ENCODE data around the gene SMG6.

Gene SMG6

DNA sequence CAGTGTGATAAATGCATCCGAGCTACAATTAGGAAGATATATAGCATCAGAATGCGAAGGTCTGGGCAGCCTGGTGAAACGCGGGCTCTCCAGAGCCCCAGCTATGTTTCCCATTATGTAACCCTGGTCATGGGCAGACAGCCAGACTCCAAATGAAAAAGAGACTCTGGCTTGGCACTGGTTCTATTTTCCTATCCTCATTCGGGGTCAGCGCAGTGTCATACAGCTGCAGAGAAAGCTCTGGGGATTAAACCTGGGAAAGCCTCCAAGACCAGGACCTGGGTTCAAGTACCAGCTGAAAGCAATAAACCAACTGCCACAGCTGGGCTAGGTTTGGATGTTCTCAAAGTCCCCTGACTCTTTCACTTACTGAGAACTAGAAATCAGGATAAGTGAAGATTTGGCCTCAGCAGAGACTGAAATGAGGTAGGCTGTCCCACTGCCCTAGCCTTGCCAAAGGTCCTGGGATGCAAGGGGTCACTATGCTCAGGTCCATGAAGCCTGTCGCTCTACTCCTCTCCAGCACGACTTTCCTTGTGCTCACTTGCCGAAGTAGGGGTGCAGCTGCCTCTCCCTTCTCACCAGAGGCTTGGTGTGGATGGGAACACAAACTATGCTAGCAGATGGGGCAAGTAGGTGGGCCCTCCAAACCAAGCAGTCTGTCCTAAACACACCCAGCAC is 123.8 kb downstream of the SMG6 start:
- no peak for DNase-seq (ENCODE audit: low spot score)
- TF ChIP-seq, protein P1, sequence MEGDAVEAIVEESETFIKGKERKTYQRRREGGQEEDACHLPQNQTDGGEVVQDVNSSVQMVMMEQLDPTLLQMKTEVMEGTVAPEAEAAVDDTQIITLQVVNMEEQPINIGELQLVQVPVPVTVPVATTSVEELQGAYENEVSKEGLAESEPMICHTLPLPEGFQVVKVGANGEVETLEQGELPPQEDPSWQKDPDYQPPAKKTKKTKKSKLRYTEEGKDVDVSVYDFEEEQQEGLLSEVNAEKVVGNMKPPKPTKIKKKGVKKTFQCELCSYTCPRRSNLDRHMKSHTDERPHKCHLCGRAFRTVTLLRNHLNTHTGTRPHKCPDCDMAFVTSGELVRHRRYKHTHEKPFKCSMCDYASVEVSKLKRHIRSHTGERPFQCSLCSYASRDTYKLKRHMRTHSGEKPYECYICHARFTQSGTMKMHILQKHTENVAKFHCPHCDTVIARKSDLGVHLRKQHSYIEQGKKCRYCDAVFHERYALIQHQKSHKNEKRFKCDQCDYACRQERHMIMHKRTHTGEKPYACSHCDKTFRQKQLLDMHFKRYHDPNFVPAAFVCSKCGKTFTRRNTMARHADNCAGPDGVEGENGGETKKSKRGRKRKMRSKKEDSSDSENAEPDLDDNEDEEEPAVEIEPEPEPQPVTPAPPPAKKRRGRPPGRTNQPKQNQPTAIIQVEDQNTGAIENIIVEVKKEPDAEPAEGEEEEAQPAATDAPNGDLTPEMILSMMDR (IDR thresholded peaks at IDR 0.05; ENCODE audit: extremely low read depth, missing control alignments), result no peak

DNA sequence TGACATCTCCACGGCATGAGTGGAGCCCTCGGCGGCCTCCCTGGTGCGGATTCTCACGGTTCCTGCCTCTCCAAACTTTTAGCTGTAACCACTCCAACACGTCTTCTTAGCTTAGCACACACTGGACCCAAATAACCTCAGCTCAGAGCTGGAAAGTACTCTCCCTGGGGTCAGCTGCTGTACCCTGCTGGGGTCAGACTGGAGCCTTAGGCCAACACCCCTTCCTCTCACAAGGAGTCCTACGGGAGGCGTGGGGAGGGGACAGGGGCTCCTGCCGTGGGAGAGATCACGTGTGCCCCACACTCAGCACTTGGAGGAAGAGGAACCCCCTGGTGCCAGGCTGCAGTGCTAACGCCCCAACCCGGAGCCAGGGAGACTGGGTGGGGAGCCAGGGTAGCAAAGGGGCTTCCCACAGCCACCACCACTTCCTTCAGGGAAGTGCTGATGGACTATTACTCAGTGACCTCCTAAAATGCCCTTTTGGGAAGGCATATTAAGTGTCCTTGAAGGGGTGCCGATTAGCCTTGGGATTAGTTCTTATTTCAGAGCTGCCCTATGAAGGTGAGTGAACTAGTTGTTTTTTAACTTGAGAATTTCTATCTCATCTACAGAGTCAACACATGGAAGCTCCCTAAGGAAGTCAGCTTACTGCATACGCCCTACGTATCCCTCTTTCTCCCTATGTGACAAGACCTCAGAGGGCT is 124.6 kb downstream of the SMG6 start:
- no peak for DNase-seq (ENCODE audit: low spot score)
- TF ChIP-seq, protein P1 (IDR thresholded peaks at IDR 0.05; ENCODE audit: extremely low read depth, missing control alignments), result no peak

DNA sequence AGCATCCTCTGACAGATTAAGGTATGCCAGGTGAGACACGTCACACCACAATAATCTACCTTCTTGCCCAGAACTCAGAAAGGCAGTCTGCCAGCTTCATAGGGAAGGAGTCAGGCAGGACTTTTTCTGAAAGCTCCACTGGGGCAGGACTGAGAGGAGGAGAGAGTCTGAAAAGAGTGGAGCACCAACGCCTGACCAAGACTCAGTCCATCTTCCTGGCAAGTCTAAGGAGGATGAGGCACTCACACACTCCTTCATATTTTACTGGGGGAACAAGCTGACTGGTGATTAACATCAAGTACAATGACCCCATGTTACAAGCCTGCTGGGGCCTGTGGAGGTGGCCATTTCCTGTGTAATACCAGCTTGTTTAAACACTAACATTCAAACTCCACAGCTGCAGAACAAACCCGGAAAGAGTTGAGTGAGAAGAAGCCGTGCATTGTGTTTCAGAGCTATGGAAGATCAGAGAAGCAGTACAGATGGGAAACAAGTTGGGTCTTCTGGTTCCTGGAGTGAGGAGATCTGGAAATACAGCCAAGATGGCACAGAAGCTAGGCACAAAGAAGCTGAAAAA is 126.3 kb downstream of the SMG6 start:
- no peak for DNase-seq (ENCODE audit: low spot score)
- TF ChIP-seq, protein P1 (IDR thresholded peaks at IDR 0.05; ENCODE audit: extremely low read depth, missing control alignments), result no peak

DNA sequence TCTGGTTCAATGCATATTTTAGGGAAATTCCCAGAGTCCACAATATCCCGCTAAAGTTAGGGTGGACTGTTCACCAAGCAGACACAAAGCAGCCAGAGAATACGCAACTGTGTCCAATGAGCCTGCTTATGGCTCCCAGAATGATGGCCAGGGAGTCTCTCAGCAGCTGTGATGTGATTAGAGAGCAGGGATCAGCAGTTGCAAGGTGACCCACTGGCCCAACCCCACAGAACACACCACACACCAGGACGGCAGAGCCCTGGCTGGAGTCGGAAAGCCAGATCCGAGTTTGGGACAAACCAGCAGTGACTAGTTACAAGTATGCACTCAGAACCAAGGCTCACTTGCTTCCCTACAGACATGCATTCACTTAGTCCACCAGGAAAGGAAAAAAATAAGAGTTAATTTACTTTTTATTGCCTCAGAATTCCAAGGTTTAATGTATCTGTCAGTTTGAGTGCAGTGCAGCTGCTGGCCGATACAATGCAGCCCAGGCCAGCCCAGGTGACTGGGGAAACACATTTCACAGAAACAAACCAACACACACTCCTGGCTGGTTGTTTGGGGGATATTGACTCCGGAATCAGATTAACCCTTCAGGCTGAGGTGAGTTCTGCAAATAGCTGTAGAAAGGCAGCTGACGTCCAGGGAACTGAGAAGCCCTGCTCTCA is 127.0 kb downstream of the SMG6 start:
- DNase-seq (ENCODE audit: low spot score), result no peak
- TF ChIP-seq, protein P1 (IDR thresholded peaks at IDR 0.05; ENCODE audit: extremely low read depth, missing control alignments), result no peak

DNA sequence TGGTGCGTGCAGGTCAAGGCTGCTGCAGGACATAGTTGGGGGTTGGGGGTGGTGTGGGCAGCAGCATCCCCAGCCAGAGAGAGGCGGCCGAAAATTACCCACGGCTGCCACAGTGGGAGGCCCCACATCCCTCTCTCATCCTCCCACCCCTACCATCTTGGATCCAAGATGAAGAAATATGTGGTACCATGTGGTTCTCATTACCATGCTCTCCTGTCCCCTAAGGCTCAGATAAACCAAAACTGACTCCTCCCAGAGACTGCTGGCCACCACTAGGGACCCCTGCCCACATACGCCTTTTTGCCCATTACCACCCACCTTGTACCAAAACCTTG is 128.3 kb downstream of the SMG6 start:
- DNase-seq (ENCODE audit: low spot score), result no peak
- TF ChIP-seq, protein P1 (IDR thresholded peaks at IDR 0.05; ENCODE audit: extremely low read depth, missing control alignments), result no peak

DNA sequence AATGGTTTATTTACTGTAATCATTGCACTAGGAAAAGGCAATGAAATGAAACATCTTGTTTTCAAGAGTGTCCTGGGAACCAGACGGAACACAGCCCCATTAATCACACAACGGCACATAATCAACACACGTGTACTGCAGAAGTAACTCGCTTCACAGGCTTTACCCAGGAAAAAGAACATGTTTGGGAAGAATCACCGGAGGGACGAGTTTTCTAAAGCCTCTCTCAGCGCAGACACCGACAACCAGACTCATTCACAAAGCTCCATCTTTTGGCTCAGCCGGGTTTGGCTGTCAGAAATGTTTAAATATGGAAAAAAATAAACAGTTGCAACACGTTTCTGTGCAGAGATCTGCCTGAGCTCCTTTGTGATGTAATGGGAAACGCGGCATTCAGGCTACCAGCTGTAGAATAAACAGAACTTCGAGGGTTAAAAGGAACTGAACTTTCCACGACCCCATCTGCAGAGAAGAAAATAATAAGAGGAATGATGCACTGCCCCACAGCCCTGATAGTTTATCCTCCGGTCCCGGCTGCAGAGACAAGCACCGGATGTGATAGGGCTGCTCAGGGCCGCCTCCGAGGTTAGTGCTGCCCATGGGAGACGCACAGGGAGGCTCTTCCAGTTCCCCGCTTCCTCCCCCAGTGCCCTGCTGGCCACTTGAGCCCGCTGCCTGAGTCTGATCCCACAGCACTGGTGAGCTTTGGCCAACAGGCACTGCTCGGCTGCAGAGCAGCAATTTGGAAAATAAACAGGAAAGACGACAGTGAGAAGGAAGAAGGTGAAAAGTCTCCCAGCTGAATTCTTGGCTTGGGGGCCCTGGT is 128.9 kb downstream of the SMG6 start:
- TF ChIP-seq, protein P1 (IDR thresholded peaks at IDR 0.05; ENCODE audit: extremely low read depth, missing control alignments), result no peak
- DNase-seq (ENCODE audit: low spot score), result no peak

Data from GM20000 (cell line).